Fibroblast of peridontal ligament (primary cell): ENCODE data around the gene SLC6A9.
A peak's percentile ranks its signal among the peaks of the same experiment; 100 is the strongest.

Source experiments
- DNase-seq: peaks from one replicate; pipeline ENCODE4 v3.0.0-alpha.2; 2010; ENCODE audit errors: extremely low read depth

The SLC6A9 gene

GRCh38 chr1:44031252-44032169 is at the start of gene SLC6A9:
TSS of gene SLC6A9 (minus strand) at chr1:44031462. CDS start at chr1:44024277, 7,185 bp downstream.
- DNase-seq, result peak; percentile 85

GRCh38 chr1:44079566-44079965 is 48.3 kb upstream of the SLC6A9 start:
- no peak for DNase-seq

GRCh38 chr1:44078104-44078503 is 46.8 kb upstream of the SLC6A9 start:
- no peak for DNase-seq

GRCh38 chr1:44077421-44077820 is 46.2 kb upstream of the SLC6A9 start:
- DNase-seq, result no peak

GRCh38 chr1:44076066-44076465 is 44.8 kb upstream of the SLC6A9 start:
- DNase-seq, result no peak

- no peak for DNase-seq
Measured at GRCh38 chr1:44074415-44074814, 43.2 kb upstream of the SLC6A9 start.

GRCh38 chr1:44073528-44073927 is 42.3 kb upstream of the SLC6A9 start:
- no peak for DNase-seq

GRCh38 chr1:44072821-44073220 is 41.6 kb upstream of the SLC6A9 start:
- DNase-seq, result no peak

- DNase-seq, result peak; percentile 84
Measured at GRCh38 chr1:44072204-44072603, 40.9 kb upstream of the SLC6A9 start.

- no peak for DNase-seq
Measured at GRCh38 chr1:44071461-44071860, 40.2 kb upstream of the SLC6A9 start.

- no peak for DNase-seq
Measured at GRCh38 chr1:44068442-44068921, 37.2 kb upstream of the SLC6A9 start.

- no peak for DNase-seq
Measured at GRCh38 chr1:44067266-44068250, 36.3 kb upstream of the SLC6A9 start.

GRCh38 chr1:44062656-44063179 is 31.5 kb upstream of the SLC6A9 start:
- DNase-seq, result no peak

- DNase-seq, result no peak
Measured at GRCh38 chr1:44061857-44062256, 30.6 kb upstream of the SLC6A9 start.

- no peak for DNase-seq
Measured at GRCh38 chr1:44060830-44061267, 29.6 kb upstream of the SLC6A9 start.

GRCh38 chr1:44059664-44060355 is 28.5 kb upstream of the SLC6A9 start:
- no peak for DNase-seq

GRCh38 chr1:44059212-44059611 is 27.9 kb upstream of the SLC6A9 start:
- DNase-seq, result no peak

- no peak for DNase-seq
Measured at GRCh38 chr1:44057293-44057692, 26.0 kb upstream of the SLC6A9 start.

GRCh38 chr1:44053394-44053793 is 22.1 kb upstream of the SLC6A9 start:
- no peak for DNase-seq

- no peak for DNase-seq
Measured at GRCh38 chr1:44050261-44050660, 19.0 kb upstream of the SLC6A9 start.

- peak; percentile 93 for DNase-seq
Measured at GRCh38 chr1:44049839-44050238, 18.6 kb upstream of the SLC6A9 start.
